Keratinocyte (primary cell): ENCODE results near the gene ENG. TPM values are rescaled to one million over a fixed set of nuclear protein-coding genes. Genes with fewer than 3 reads are reported as not detected.

Experiments
- DNase-seq: peaks from one replicate; pipeline ENCODE4 v3.0.0-alpha.2; 2011; ENCODE audit warnings: low read depth, missing footprints, low spot score
- FAIRE-seq: peaks from 2 replicates; lab custom pipeline; 2011; peaks lifted over from hg19 to GRCh38; lab: Jason Lieb, UNC
- H2AFZ ChIP-seq: 2 replicates; pipeline ENCODE4 v1.6.0; 2012; ENCODE audit warnings: low read length, control low read depth, inconsistent platforms; ENCODE audit not compliant: control insufficient read depth
- H3K27ac ChIP-seq: 2 replicates; pipeline ENCODE4 v1.5.1; 2011; ENCODE audit warnings: low read length; ENCODE audit not compliant: control insufficient read depth, insufficient read depth
- H3K27me3 ChIP-seq: 3 replicates; pipeline ENCODE4 v1.6.0; 2011; ENCODE audit warnings: low read length; ENCODE audit not compliant: control insufficient read depth, insufficient read depth; ENCODE audit errors: extremely low read depth
- H3K36me3 ChIP-seq, 2 experiments: 2 replicates in 1 of 2; 3 replicates in 1 of 2; pipeline ENCODE4 v1.5.1; 2011; ENCODE audit warnings: low read length in 2 of 2, mild to moderate bottlenecking in 1 of 2; ENCODE audit not compliant: control insufficient read depth in 2 of 2, insufficient read depth in 2 of 2; ENCODE audit errors: extremely low read depth in 1 of 2
- H3K4me1 ChIP-seq: 3 replicates; pipeline ENCODE4 v1.5.1; 2011; ENCODE audit warnings: low read length; ENCODE audit not compliant: control insufficient read depth, insufficient read depth; ENCODE audit errors: extremely low read depth
- H3K4me2 ChIP-seq: 3 replicates; pipeline ENCODE4 v1.6.0; 2011; ENCODE audit warnings: low read depth, low read length; ENCODE audit not compliant: control insufficient read depth, insufficient read depth; ENCODE audit errors: extremely low read depth
- H3K4me3 ChIP-seq, 3 experiments: fragments of 200-600 bp in 1 of 3; sonication (generic) in 1 of 3; 2 replicates in 2 of 3; 3 replicates in 1 of 3; pipeline ENCODE4 v1.5.1; 2011 to 2016; ENCODE audit warnings: low read length in 3 of 3, mild to moderate bottlenecking in 3 of 3, control low read depth in 2 of 3, inconsistent platforms in 1 of 3, low read depth in 1 of 3, mixed read lengths in 1 of 3, mixed run types in 1 of 3, moderate library complexity in 1 of 3; ENCODE audit not compliant: control insufficient read depth in 2 of 3, insufficient read depth in 2 of 3; ENCODE audit errors: extremely low read depth in 1 of 3
- H3K79me2 ChIP-seq: 2 replicates; pipeline ENCODE4 v1.6.0; 2012; ENCODE audit warnings: low read length; ENCODE audit not compliant: control insufficient read depth, insufficient read depth
- H3K9ac ChIP-seq: 3 replicates; pipeline ENCODE4 v1.6.0; 2011; ENCODE audit warnings: low read length; ENCODE audit not compliant: control insufficient read depth, insufficient read depth; ENCODE audit errors: extremely low read depth
- H3K9me1 ChIP-seq: 3 replicates; pipeline ENCODE4 v1.6.0; 2011; ENCODE audit warnings: low read length; ENCODE audit not compliant: control insufficient read depth, insufficient read depth; ENCODE audit errors: extremely low read depth
- H3K9me3 ChIP-seq: 2 replicates; pipeline ENCODE4 v1.5.1; 2012; ENCODE audit warnings: low read depth, low read length; ENCODE audit not compliant: control insufficient read depth
- H4K20me1 ChIP-seq: 3 replicates; pipeline ENCODE4 v1.6.0; 2011; ENCODE audit warnings: low read length; ENCODE audit not compliant: control insufficient read depth, insufficient read depth; ENCODE audit errors: extremely low read depth
- EZH2 ChIP-seq: IDR thresholded peaks from one replicate; pipeline ENCODE4 v1.6.1; 2012; ENCODE audit warnings: inconsistent platforms, mild to moderate bottlenecking, low read length, moderate library complexity
- dilution Hi-C: fragments of 300-500 bp; cut with MboI; formaldehyde crosslinking; loops from one replicate; pipeline ENCODE4 v1.7.0; 2020; ENCODE audit warnings: low sequenced_read_pairs; ENCODE audit not compliant: extremely low pct_ligation_motif_present
- polyA plus RNA-seq, 5 experiments: library from polyadenylated mRNA; depleted of rRNA in 3 of 5; stranded (reverse) in 3 of 5; stranded (forward) in 1 of 5; unstranded in 1 of 5; fragments of >200 nt; gene quantifications; 1 replicate in 1 of 5; 2 replicates in 3 of 5; 3 replicates in 1 of 5; pipeline versions ENCODE4 v1.2.1 to v1.2.3, GENCODE V29; 2011 to 2012; ENCODE audit warnings: missing spikeins in 2 of 5, low read depth in 1 of 5, low replicate concordance in 1 of 5
- TF ChIP-seq, protein P1 (sequence below), 3 experiments: IDR thresholded peaks in 1 of 3; conservative IDR thresholded peaks in 1 of 3; optimal IDR thresholded peaks in 1 of 3; 2 replicates in 2 of 3; 3 replicates in 1 of 3; pipeline versions ENCODE3 to v1.5.1; 2011; ENCODE audit warnings: low read length in 3 of 3, mild to moderate bottlenecking in 3 of 3, moderate library complexity in 2 of 3, control low read depth in 1 of 3, inconsistent platforms in 1 of 3; ENCODE audit not compliant: insufficient read depth in 2 of 3; ENCODE audit errors: extremely low read depth in 1 of 3

The ENG gene
- polyA plus RNA-seq, 1 donor (not counting 4 experiments of a cell fraction or from before 2014, with no cell fraction given), result 0.22 TPM

GRCh38 chr9:127808347-127809001 lies 46.0 kb downstream of the ENG start:
- H3K9me3 ChIP-seq, result no peaks in the 10 kb centered on the region
- peaks cover 16% of the 10 kb centered on the region for H3K79me2 ChIP-seq
- DNase-seq (no peak), FAIRE-seq (no peak)
- dilution Hi-C loops, result no loop called here
- H3K36me3 ChIP-seq, result peaks cover 44 to 53% of the 10 kb centered on the region in 2 experiments
- H3K9me1 ChIP-seq, result peaks cover 3% of the 10 kb centered on the region
- H3K4me2 ChIP-seq, result no peak overlapping the region
- H3K4me3 ChIP-seq, result no peak overlapping the region
- TF ChIP-seq, protein P1, sequence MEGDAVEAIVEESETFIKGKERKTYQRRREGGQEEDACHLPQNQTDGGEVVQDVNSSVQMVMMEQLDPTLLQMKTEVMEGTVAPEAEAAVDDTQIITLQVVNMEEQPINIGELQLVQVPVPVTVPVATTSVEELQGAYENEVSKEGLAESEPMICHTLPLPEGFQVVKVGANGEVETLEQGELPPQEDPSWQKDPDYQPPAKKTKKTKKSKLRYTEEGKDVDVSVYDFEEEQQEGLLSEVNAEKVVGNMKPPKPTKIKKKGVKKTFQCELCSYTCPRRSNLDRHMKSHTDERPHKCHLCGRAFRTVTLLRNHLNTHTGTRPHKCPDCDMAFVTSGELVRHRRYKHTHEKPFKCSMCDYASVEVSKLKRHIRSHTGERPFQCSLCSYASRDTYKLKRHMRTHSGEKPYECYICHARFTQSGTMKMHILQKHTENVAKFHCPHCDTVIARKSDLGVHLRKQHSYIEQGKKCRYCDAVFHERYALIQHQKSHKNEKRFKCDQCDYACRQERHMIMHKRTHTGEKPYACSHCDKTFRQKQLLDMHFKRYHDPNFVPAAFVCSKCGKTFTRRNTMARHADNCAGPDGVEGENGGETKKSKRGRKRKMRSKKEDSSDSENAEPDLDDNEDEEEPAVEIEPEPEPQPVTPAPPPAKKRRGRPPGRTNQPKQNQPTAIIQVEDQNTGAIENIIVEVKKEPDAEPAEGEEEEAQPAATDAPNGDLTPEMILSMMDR (optimal IDR thresholded peaks at IDR 0.05 in 1 of 3, IDR thresholded peaks at IDR 0.05 in 1 of 3, conservative IDR thresholded peaks at IDR 0.05 in 1 of 3; ENCODE audit: extremely low read depth in 1 of 3, insufficient read depth in 2 of 3, low read length in 3 of 3), result no peak
- TF ChIP-seq EZH2, result no peak
- peaks cover 9% of the 10 kb centered on the region for H4K20me1 ChIP-seq
- H3K4me1 ChIP-seq, result peaks cover 28% of the 10 kb centered on the region
- H3K9ac ChIP-seq, result no peak overlapping the region
- H2AFZ ChIP-seq, result no peak overlapping the region
- no peaks in the 10 kb centered on the region for H3K27me3 ChIP-seq
- no peak overlapping the region for H3K27ac ChIP-seq

GRCh38 chr9:127806871-127807270 lies 47.6 kb downstream of the ENG start:
- Histone ChIP-seq H3K27me3 (no peaks in the 10 kb centered on the region), H3K79me2 (peaks cover 17% of the 10 kb centered on the region), H3K4me3 (no peak overlapping the region), H2AFZ (no peak overlapping the region), H3K9ac (no peak overlapping the region), H3K9me1 (peaks cover 3% of the 10 kb centered on the region), H3K27ac (no peak overlapping the region), H3K4me2 (no peak overlapping the region), H3K36me3 (peaks cover 38 to 45% of the 10 kb centered on the region in 2 experiments), H4K20me1 (peaks cover 9% of the 10 kb centered on the region), H3K4me1 (peaks cover 34% of the 10 kb centered on the region), H3K9me3 (no peaks in the 10 kb centered on the region)
- TF ChIP-seq, protein P1 (optimal IDR thresholded peaks at IDR 0.05 in 1 of 3, IDR thresholded peaks at IDR 0.05 in 1 of 3, conservative IDR thresholded peaks at IDR 0.05 in 1 of 3; ENCODE audit: extremely low read depth in 1 of 3, insufficient read depth in 2 of 3, low read length in 3 of 3), result no peak
- TF ChIP-seq EZH2, result no peak
- no peak for FAIRE-seq
- no peak for DNase-seq
- dilution Hi-C loops, result no loop called here
